ENCODE data around the gene COL4A2.

COL4A2 gene

GRCh38 chr13:110341445-110342244 is 34.6 kb downstream of the COL4A2 start:
- DNase-seq (ENCODE audit: low read depth): no peak

DNA sequence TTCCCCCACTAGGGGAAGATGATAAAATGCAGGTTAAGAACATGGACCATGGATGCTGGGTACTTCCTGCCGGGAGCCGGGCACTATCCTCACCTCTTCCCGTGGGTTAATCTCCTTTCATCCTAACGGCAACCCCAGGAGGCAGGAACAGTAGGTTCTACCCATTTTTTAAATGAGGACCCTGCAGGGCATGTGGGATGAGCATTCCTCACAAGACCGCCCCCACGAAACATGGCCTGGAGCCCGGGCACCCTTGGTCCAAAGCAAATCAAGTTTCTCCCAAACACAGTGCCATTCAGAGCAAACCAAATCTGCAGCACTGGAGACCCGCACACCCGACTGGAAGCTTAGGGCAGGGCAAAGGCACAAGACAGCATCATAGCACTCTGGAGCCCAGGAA is 35.4 kb downstream of the COL4A2 start:
- no peak for DNase-seq (ENCODE audit: low read depth)

DNA sequence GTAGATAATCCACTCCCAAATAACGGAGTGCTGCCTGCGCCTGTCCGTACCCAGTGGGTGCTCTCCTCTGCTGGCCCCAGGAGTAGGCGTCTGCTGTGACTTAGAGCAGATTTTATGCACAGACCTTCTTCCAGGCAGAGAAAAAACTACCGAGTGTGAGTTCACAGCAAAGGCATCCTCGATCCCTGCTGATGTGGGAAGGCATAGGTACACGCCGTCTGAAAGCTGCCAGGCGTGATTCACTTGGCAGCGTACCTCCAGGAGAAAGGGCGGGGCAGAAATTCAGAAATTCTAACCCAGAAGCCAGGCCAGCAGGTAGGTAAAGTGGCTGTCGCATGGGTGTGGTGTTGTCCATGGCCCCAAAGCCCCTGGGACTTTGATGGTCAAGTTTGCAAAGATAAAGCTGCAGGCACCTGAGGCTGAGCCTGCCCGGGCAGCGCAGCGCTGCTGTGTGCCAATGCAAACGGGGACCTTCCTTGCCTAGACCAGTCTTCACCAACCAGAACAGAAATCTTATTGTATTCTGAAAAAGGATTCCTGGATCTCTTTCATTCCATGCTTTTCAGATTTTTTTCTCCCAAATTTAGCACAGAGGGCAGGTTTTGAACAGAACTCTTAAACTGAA is 36.3 kb downstream of the COL4A2 start:
- no peak for DNase-seq (ENCODE audit: low read depth)

DNA sequence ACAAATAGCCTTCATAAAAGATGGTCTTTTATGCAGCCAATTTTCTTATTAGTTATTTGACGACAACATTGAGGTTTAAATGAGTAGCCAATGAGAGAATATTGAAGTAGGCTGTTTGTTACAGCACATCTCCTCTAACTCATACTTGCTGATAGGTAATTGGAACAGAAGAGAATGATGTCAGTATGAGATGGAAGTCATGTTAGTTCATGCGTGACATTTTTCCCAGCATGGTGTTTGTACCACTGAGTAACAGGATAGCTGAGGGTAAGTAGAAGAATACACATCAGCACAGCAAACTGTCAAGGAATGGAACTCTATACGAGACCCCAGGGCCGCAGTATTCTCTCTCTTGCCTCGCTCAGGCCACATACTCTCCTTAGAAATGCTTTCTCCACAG is 37.2 kb downstream of the COL4A2 start:
- DNase-seq (ENCODE audit: low read depth): no peak

GRCh38 chr13:110345266-110345665 is 38.2 kb downstream of the COL4A2 start:
- no peak for DNase-seq (ENCODE audit: low read depth)

GRCh38 chr13:110345701-110346100 is 38.6 kb downstream of the COL4A2 start:
- DNase-seq (ENCODE audit: low read depth): no peak

- no peak for DNase-seq (ENCODE audit: low read depth)
Measured at GRCh38 chr13:110346661-110347067, 39.6 kb downstream of the COL4A2 start.

DNA sequence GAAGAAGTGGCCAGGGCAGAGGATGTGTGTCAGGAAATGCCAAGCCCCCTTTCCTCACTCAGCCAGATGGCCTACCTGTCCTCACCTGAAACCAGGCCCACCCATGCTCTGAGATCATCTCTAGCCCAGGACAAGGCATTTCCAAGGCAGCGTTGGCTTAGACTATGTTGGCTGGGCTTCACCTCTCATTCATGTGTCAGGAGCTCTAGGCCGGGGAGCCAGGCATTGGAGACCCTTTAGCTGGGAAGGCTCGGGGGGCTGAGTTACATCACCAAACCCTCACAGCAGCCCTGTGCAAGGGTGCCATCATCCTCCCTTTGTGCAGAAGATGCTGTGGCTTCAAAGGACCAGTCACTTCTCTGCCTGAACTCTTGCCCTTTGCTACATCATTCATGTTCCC is 40.0 kb downstream of the COL4A2 start:
- DNase-seq (ENCODE audit: low read depth): no peak

DNA sequence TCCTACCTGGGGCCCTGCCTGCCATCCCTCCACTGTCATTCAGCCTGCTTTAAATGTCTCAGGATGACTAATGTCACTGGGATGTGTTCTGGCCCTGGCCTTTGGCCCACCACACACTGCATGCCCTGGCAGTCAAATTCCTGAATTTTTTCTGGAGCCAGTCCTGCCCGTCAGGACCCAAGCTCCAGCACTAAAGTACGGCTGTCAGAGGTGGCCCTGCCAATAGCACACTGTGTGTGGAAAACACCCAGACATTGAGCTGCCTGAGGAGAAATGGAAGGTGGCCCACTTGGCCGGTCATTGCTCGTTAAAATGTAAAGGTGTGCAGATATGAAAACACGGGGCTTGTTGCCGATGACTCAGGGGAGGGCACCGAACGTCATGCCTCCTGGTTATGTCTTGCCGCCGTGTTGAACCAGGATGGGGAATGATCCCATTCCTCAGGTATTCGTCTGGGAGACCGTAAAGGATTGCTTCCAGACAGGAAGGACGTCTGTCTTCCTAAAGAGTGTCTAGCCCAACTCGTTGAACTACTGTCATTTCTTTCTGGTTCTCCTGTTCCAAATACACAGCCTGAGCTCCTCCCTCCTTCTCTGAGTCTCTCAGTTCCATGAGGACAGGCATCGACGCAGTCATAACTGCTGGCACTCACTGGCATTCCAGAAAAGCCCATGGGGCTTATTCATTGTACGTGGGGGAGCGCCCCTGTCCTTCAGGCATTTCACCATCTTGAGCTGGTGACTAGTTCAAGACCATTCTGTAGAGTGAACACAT is 40.6 kb downstream of the COL4A2 start:
- DNase-seq (ENCODE audit: low read depth): no peak

GRCh38 chr13:110348309-110349105 is 41.4 kb downstream of the COL4A2 start:
- DNase-seq (ENCODE audit: low read depth): no peak

DNA sequence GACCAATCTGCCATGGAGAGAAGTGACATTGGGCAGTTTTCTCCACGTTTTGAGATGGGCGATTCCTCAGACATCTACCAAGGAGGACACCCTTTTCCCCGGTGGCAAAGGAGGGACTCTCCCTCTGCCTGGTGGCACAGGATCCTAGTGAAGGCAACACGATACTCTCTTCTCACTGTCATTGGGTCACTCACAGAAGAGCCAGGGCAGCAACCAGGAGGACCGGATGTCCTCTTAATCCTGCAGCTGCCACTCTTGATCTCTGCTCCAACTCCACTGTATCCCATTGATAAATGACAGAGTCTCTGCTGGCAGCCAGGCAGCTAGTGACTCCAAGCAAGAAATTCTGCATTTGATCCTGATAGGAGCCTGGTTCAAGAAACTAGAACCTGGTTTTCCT is 42.2 kb downstream of the COL4A2 start:
- no peak for DNase-seq (ENCODE audit: low read depth)

DNA sequence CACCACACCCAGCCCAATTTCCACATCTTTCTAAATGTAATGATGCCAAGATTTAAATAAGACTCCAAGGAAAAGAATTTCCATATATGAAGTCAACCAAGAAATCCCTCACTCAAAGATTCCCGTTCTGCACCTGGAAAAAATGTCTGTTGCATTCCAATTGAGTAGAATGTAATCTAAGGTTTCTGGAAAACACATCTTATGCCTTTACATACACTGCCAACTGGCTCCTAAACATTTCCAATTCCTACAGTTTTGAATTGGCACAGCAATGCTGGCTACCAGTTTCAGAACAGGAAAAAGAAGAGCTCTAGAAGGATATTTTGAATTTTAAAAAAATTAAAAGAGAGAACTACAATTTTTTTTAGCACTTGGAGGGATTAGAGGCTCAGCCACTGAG is 43.0 kb downstream of the COL4A2 start:
- DNase-seq (ENCODE audit: low read depth): no peak

GRCh38 chr13:110350509-110350908 is 43.4 kb downstream of the COL4A2 start:
- no peak for DNase-seq (ENCODE audit: low read depth)

DNA sequence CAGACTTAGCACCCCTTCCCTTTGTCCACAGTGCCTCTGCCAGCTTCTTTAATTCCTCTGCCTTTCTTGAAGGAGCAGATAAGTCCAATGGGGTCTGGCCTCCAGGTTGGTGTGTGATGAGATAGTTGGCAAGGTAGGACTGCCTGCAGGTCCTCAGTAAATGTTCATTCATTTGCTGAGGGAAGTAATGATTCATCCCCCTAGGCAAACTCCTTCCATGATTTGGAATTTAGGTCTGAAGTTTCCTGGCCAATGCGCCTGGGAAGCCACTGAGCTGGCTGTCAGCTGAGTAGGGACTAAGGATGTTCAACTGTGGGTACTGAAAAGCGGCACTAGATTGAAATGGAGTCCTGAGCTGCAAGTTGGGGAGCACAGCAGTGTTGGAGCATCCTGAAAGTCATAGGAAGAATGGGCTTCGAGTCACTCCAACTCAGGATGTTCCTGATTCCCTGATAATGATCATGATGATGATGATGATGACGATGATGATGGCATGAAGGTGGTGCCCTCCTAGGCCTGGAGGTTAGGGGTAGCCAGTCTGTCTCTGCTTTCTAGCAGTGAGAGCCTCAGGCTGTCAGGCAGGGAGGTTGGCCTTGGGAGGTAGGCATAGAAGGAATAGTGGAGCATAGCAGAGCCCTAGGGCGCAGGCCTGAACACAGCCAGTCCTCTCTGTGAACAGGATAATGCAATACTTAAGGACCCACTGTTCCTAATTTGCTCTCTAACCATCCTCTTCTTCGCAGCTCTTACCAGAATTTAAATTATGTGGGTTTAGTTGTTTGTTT is 44.7 kb downstream of the COL4A2 start:
- DNase-seq (ENCODE audit: low read depth): no peak

DNA sequence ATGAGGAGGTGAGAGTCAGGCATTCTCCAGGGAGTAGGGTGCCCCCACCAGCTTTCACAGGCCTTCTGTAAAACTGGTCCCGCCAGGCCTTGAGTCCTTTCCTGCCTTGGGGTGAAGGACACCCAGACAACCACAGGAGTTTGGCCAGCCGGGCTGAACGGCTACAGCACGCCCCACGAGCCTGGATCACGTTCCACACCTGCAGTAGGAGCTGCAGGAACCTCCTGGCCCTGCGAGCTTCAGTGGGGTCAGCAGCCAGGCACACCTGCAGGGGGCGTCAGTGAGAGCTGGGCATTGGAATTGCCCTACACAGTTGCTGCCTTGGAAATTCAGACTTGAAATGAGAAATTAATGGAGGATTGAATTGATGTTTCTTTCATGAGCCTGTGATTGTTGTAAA is 45.7 kb downstream of the COL4A2 start:
- DNase-seq (ENCODE audit: low read depth): no peak

GRCh38 chr13:110353339-110353977 is 46.4 kb downstream of the COL4A2 start:
- no peak for DNase-seq (ENCODE audit: low read depth)

DNA sequence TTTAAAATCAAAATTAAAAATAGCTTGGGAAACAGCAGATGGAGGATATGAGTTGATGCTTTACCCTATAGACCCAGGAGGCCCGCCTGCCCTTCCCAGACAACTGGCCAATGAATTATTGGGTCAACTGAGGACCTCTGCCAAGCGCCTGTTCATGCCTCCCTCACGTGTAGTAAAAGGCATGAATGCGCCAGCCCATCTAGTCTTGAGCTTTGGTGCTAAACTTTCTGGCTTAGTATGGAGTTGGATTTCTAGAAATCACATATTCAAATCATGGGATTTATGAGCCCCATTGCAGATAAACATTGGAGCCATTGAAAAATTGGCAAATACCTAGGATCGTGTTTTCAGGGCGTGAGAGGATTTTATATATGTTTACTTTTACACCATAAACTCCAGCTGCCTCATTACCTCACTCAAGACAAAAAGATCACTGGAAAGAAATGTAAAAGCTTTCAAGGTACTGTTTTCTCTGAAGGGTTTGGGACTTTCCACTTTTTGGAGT is 47.1 kb downstream of the COL4A2 start:
- no peak for DNase-seq (ENCODE audit: low read depth)

- no peak for DNase-seq (ENCODE audit: low read depth)
Measured at GRCh38 chr13:110354715-110355473, 47.8 kb downstream of the COL4A2 start.

GRCh38 chr13:110356362-110356761 is 49.3 kb downstream of the COL4A2 start:
- no peak for DNase-seq (ENCODE audit: low read depth)

DNA sequence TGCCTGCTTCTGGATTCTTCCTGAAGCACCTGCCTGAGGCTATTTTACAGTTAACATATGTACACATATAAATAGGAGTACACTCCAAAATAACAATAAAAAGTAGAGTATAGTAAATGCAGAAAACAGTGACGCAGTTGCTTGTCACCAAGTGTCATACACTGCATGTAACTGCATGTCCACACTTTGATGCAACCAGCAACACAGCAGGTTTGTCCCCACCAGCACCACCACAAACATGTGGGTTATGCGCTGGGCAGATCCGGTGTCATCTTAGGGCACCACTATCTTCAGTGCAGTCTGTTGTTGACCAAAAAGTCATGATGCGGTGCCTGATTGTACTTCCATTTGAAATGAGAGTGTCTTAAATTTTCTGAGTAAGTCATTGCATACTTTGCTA is 51.3 kb downstream of the COL4A2 start:
- DNase-seq (ENCODE audit: low read depth): no peak

All from HS-27A (cell line).